ENCODE measurements around the gene LRP6. TPM values are rescaled to one million over a fixed set of nuclear protein-coding genes. Genes with fewer than 3 reads are reported as not detected.
"Not testable (repeated sequence)": the region's sequence is repeated elsewhere in the genome, so short reads cannot be mapped to it uniquely, and the experiment has no call there.

Gene LRP6
- total and polyA plus RNA-seq, 10 donors = 0.63 to 14.9 (median 9.6) TPM

- peaks cover 0 to 11% (median 3%) of the 10 kb centered on the region in 6 donors for H3K36me3 ChIP-seq
- H3K4me1 ChIP-seq = no peaks in the 10 kb centered on the region
- WGBS, 5 donors = 85 to 88% (median 87%) methylated on average over 3 of the region's 3 CpGs
- H3K27ac ChIP-seq = no peak overlapping the region
- H3K27me3 ChIP-seq (replicated peaks in 1 of 7) = no peaks in the 10 kb centered on the region
- no peaks in the 10 kb centered on the region for H3K9me3 ChIP-seq
- H3K4me3 ChIP-seq = no peak overlapping the region
- DNase-seq = no peak
- intact Hi-C loops (cut with DNase I; ENCODE audit: low total_unique reads) = no loop called here
- TF ChIP-seq POLR2A (IDR thresholded peaks at IDR 0.05) (no peak), POLR2AphosphoS5 (IDR thresholded peaks at IDR 0.05) (no peak), CTCF (IDR thresholded peaks at IDR 0.05 in 8 of 11, conservative IDR thresholded peaks at IDR 0.05 in 3 of 11) (no peak)
Measured at GRCh38 chr12:12153596-12153995, 113.2 kb downstream of the LRP6 start.

- Histone ChIP-seq H3K4me3 (no peak overlapping the region), H3K36me3 (peaks cover 0 to 21% (median 0%) of the 10 kb centered on the region in 6 donors), H3K4me1 (no peaks in the 10 kb centered on the region), H3K27ac (no peak overlapping the region), H3K27me3 (replicated peaks in 1 of 7) (no peaks in the 10 kb centered on the region), H3K9me3 (no peaks in the 10 kb centered on the region)
- intact Hi-C loops (cut with DNase I; ENCODE audit: low total_unique reads) = no loop called here
- DNase-seq = no peak
- TF ChIP-seq POLR2AphosphoS5 (IDR thresholded peaks at IDR 0.05) (no peak), CTCF (IDR thresholded peaks at IDR 0.05 in 8 of 11, conservative IDR thresholded peaks at IDR 0.05 in 3 of 11) (no peak), POLR2A (IDR thresholded peaks at IDR 0.05) (no peak)
- WGBS, 5 donors = 93 to 96% (median 95%) methylated on average over 6 of the region's 6 CpGs
Measured at GRCh38 chr12:12147111-12147510, 119.7 kb downstream of the LRP6 start.

GRCh38 chr12:12144531-12144930 is 122.3 kb downstream of the LRP6 start:
- H3K9me3 ChIP-seq; H3K27me3 ChIP-seq (replicated peaks in 1 of 7); H3K4me1 ChIP-seq; H3K4me3 ChIP-seq; DNase-seq; H3K27ac ChIP-seq; intact Hi-C loops (cut with DNase I; ENCODE audit: low total_unique reads): not testable (repeated sequence)
- peaks cover 0 to 21% (median 0%) of the 10 kb centered on the region in 6 donors for H3K36me3 ChIP-seq
- WGBS, 5 donors = 0 to 91% (median 53%) methylated on average over 1 of the region's 1 CpG

GRCh38 chr12:12141000-12141399 is 125.8 kb downstream of the LRP6 start:
- Histone ChIP-seq H3K36me3 (peaks cover 0 to 10% (median 0%) of the 10 kb centered on the region in 6 donors), H3K27ac (no peak overlapping the region), H3K9me3 (no peaks in the 10 kb centered on the region), H3K27me3 (replicated peaks in 1 of 7) (no peaks in the 10 kb centered on the region), H3K4me3 (no peak overlapping the region), H3K4me1 (no peaks in the 10 kb centered on the region)
- TF ChIP-seq POLR2A (IDR thresholded peaks at IDR 0.05) (no peak), POLR2AphosphoS5 (IDR thresholded peaks at IDR 0.05) (no peak), CTCF (IDR thresholded peaks at IDR 0.05 in 8 of 11, conservative IDR thresholded peaks at IDR 0.05 in 3 of 11) (no peak)
- DNase-seq = no peak
- intact Hi-C loops (cut with DNase I; ENCODE audit: low total_unique reads) = no loop called here
